H9 (cell line): Measurements from ENCODE around the gene VIT. TPM values are rescaled to one million over a fixed set of nuclear protein-coding genes. Genes with fewer than 3 reads are reported as not detected.

ENCODE experiments used
- DNase-seq: peaks from one replicate; pipeline ENCODE4 v3.0.0-alpha.2; 2017
- H2AFZ ChIP-seq: one replicate; pipeline ENCODE4 v1.6.1; 2013; ENCODE audit warnings: mild to moderate bottlenecking, low read length, control low read depth, moderate library complexity
- H2AK5ac ChIP-seq: 2 replicates; pipeline ENCODE4 v1.6.1; 2013; ENCODE audit warnings: low read length, control low read depth, mixed read lengths; ENCODE audit not compliant: insufficient read length
- H2BK120ac ChIP-seq: one replicate; pipeline ENCODE4 v1.6.1; 2013; ENCODE audit warnings: low read depth, mild to moderate bottlenecking, low read length, control low read depth, inconsistent platforms; ENCODE audit not compliant: poor library complexity, severe bottlenecking
- H2BK12ac ChIP-seq: 2 replicates; pipeline ENCODE4 v1.6.1; 2013; ENCODE audit warnings: low read length, control low read depth, mixed read lengths, low read depth; ENCODE audit not compliant: insufficient read length
- H2BK15ac ChIP-seq: 2 replicates; pipeline ENCODE4 v1.6.1; 2013; ENCODE audit warnings: low read depth, low read length, control low read depth
- H2BK20ac ChIP-seq: one replicate; pipeline ENCODE4 v1.6.1; 2013; ENCODE audit warnings: low read depth, mild to moderate bottlenecking, low read length, control low read depth, inconsistent platforms; ENCODE audit not compliant: poor library complexity, severe bottlenecking
- H2BK5ac ChIP-seq: 2 replicates; pipeline ENCODE4 v1.6.1; 2013; ENCODE audit warnings: low read length, control low read depth, mixed read lengths; ENCODE audit not compliant: insufficient read length
- H3K14ac ChIP-seq: 2 replicates; pipeline ENCODE4 v1.6.1; 2013; ENCODE audit warnings: low read length, control low read depth; ENCODE audit not compliant: insufficient read depth
- H3K18ac ChIP-seq: 2 replicates; pipeline ENCODE4 v1.6.1; 2013; ENCODE audit warnings: low read depth, mild to moderate bottlenecking, mixed read lengths, low read length, control low read depth; ENCODE audit not compliant: insufficient read length
- H3K23ac ChIP-seq: 2 replicates; pipeline ENCODE4 v1.6.1; 2013; ENCODE audit warnings: low read length, control low read depth, mixed read lengths, low read depth; ENCODE audit not compliant: insufficient read length
- H3K23me2 ChIP-seq: 2 replicates; pipeline ENCODE4 v1.6.1; 2013; ENCODE audit warnings: low read depth, mild to moderate bottlenecking, mixed read lengths, low read length, control low read depth; ENCODE audit not compliant: insufficient read length, poor library complexity, severe bottlenecking
- H3K27ac ChIP-seq: 2 replicates; pipeline ENCODE4 v1.5.1; 2013; ENCODE audit warnings: low read length, control low read depth, mixed read lengths, low read depth; ENCODE audit not compliant: insufficient read length
- H3K27me3 ChIP-seq: 2 replicates; pipeline ENCODE4 v1.6.1; 2013; ENCODE audit warnings: low read length, control low read depth, inconsistent platforms; ENCODE audit not compliant: insufficient read depth
- H3K4ac ChIP-seq: 2 replicates; pipeline ENCODE4 v1.6.1; 2013; ENCODE audit warnings: low read depth, mild to moderate bottlenecking, control low read depth, inconsistent platforms, low read length, moderate library complexity
- H3K4me1 ChIP-seq: 2 replicates; pipeline ENCODE4 v1.6.1; 2013; ENCODE audit warnings: low read length, control low read depth, inconsistent platforms; ENCODE audit not compliant: insufficient read depth
- H3K4me2 ChIP-seq: 2 replicates; pipeline ENCODE4 v1.6.1; 2013; ENCODE audit warnings: low read length, control low read depth, mixed read lengths; ENCODE audit not compliant: insufficient read length, insufficient read depth
- H3K56ac ChIP-seq: 2 replicates; pipeline ENCODE4 v1.6.1; 2013; ENCODE audit warnings: low read depth, mild to moderate bottlenecking, mixed read lengths, low read length, control low read depth; ENCODE audit not compliant: insufficient read length
- H3K79me1 ChIP-seq: 2 replicates; pipeline ENCODE4 v1.6.1; 2013; ENCODE audit warnings: low read depth, mild to moderate bottlenecking, moderate library complexity, low read length, control low read depth, inconsistent platforms; ENCODE audit not compliant: insufficient read depth, poor library complexity, severe bottlenecking
- H3K79me2 ChIP-seq: 2 replicates; pipeline ENCODE4 v1.6.1; 2013; ENCODE audit warnings: low read length, control low read depth, inconsistent platforms; ENCODE audit not compliant: insufficient read depth
- H3K9ac ChIP-seq: 2 replicates; pipeline ENCODE4 v1.6.1; 2013; ENCODE audit warnings: low read length, control low read depth, mixed read lengths; ENCODE audit not compliant: insufficient read length; ENCODE audit errors: extremely low read depth
- H3K9me3 ChIP-seq: one replicate; pipeline ENCODE4 v1.6.1; 2013; ENCODE audit warnings: low read depth, low read length, inconsistent platforms; ENCODE audit not compliant: control insufficient read depth
- H3T11ph ChIP-seq: one replicate; pipeline ENCODE4 v1.6.1; 2013; ENCODE audit warnings: mild to moderate bottlenecking, low read length, control low read depth, inconsistent platforms
- H4K20me1 ChIP-seq: one replicate; pipeline ENCODE4 v1.6.1; 2013; ENCODE audit not compliant: control insufficient read depth, insufficient read length, insufficient read depth
- H4K5ac ChIP-seq: 2 replicates; pipeline ENCODE4 v1.6.1; 2013; ENCODE audit warnings: low read depth, mild to moderate bottlenecking, mixed read lengths, low read length, control low read depth; ENCODE audit not compliant: insufficient read length
- H4K8ac ChIP-seq: replicated peaks from 2 replicates; pipeline ENCODE4 v1.6.1; 2013; ENCODE audit warnings: low read length, control low read depth, mixed read lengths, low read depth; ENCODE audit not compliant: insufficient read length
- H4K91ac ChIP-seq: 2 replicates; pipeline ENCODE4 v1.6.1; 2013; ENCODE audit warnings: low read depth, mild to moderate bottlenecking, moderate library complexity, mixed read lengths, low read length, control low read depth; ENCODE audit not compliant: insufficient read length
- H3K27ac Mint-ChIP-seq, 3 experiments: 2 replicates in 2 of 3; 3 replicates in 1 of 3; pipeline ENCODE4 v1.8.0; 2020 to 2021; ENCODE audit warnings: mixed read lengths in 3 of 3, mild to moderate bottlenecking in 1 of 3, moderate library complexity in 1 of 3
- H3K27me3 Mint-ChIP-seq: 2 replicates; pipeline ENCODE4 v1.8.0; 2021; ENCODE audit warnings: low read depth, mild to moderate bottlenecking, moderate library complexity, mixed read lengths
- H3K36me3 Mint-ChIP-seq, 3 experiments: 2 replicates in 2 of 3; 3 replicates in 1 of 3; pipeline ENCODE4 v1.8.0; 2020 to 2021; ENCODE audit warnings: low read depth in 3 of 3, mixed read lengths in 3 of 3; ENCODE audit not compliant: insufficient read depth in 1 of 3
- H3K4me1 Mint-ChIP-seq, 2 experiments: 2 replicates each; pipeline ENCODE4 v1.8.0; 2020; ENCODE audit warnings: mixed read lengths in 2 of 2
- H3K4me3 Mint-ChIP-seq, 2 experiments: 2 replicates in 1 of 2; 3 replicates in 1 of 2; pipeline ENCODE4 v1.8.0; 2020 to 2021; ENCODE audit warnings: mild to moderate bottlenecking in 2 of 2, mixed read lengths in 2 of 2, moderate library complexity in 1 of 2
- H3K9me3 Mint-ChIP-seq, 2 experiments: 2 replicates in 1 of 2; 3 replicates in 1 of 2; pipeline ENCODE4 v1.8.0; 2020; ENCODE audit warnings: mild to moderate bottlenecking in 2 of 2, mixed read lengths in 2 of 2, moderate library complexity in 1 of 2
- WGBS: extraction: QIAGEN DNeasy Blood & Tissue Kit; methylation state at CpG from one replicate; pipeline ENCODE4 v1.1.7; 2013; ENCODE audit warnings: missing lambda C conversion rate, low lambda C conversion rate, mixed read lengths; ENCODE audit not compliant: insufficient read length; ENCODE audit errors: extremely low coverage; 5-methylcytosine and 5-hydroxymethylcytosine counted together
- total RNA-seq: library from RNA; stranded (reverse); gene quantifications from 2 replicates; pipeline ENCODE4 v1.2.1, GENCODE V29; 2021
- TF ChIP-seq, protein P1 (sequence below): fragments of 200-600 bp; sonication (generic); conservative IDR thresholded peaks from 3 replicates; pipeline ENCODE4 v1.8.0; 2021; ENCODE audit warnings: antibody characterized with exemption, mild to moderate bottlenecking

VIT gene
- total RNA-seq, 1 experiment from 2014 or later, result 0.15 TPM

DNA sequence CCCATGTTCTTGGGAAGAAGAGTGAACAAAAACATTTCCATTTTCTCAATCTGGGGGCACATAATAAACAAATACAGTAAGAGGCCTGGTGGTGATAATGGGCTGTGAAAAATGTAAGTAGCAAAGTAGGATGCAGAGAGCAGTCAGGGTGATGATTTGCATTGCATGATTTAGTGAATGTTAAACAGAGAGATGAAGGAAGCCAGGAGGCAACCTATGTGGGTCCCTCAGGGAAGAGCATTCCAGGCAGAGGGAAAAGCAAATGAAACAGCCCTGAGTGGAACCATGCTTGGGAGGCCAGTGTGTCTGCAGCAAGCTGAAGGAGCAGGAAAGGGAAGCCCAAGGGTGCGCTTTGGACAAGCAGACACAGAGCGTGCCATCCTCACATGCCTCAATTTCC, 5.4 kb downstream of the VIT start:
- Histone ChIP-seq H3T11ph (no peak overlapping the region), H3K14ac (no peak overlapping the region), H2BK15ac (no peak overlapping the region), H2BK12ac (no peak overlapping the region), H3K27ac (no peak overlapping the region), H4K5ac (no peak overlapping the region), H2BK20ac (no peak overlapping the region), H3K4ac (no peak overlapping the region), H3K79me2 (no peaks in the 10 kb centered on the region), H2BK120ac (no peak overlapping the region), H2AK5ac (no peak overlapping the region), H3K23ac (no peak overlapping the region), H3K18ac (no peak overlapping the region), H3K4me2 (no peak overlapping the region), H3K79me1 (no peaks in the 10 kb centered on the region), H4K91ac (no peak overlapping the region), H3K27me3 (no peaks in the 10 kb centered on the region), H3K23me2 (no peaks in the 10 kb centered on the region), H2BK5ac (no peak overlapping the region), H3K4me1 (peaks cover 5% of the 10 kb centered on the region), H3K9ac (no peak overlapping the region), H3K56ac (no peak overlapping the region), H2AFZ (peak overlapping the region; percentile 78), H3K9me3 (no peaks in the 10 kb centered on the region), H4K20me1 (no peaks in the 10 kb centered on the region), H4K8ac (no peak overlapping the region)
- H3K4me1 Mint-ChIP-seq, result peaks cover 14 to 20% of the 10 kb centered on the region in 2 experiments
- no peak for DNase-seq
- no peaks in the 10 kb centered on the region for H3K27me3 Mint-ChIP-seq
- no peaks in the 10 kb centered on the region; a peak in 1 of 7 replicates for H3K36me3 Mint-ChIP-seq
- TF ChIP-seq, protein P1, sequence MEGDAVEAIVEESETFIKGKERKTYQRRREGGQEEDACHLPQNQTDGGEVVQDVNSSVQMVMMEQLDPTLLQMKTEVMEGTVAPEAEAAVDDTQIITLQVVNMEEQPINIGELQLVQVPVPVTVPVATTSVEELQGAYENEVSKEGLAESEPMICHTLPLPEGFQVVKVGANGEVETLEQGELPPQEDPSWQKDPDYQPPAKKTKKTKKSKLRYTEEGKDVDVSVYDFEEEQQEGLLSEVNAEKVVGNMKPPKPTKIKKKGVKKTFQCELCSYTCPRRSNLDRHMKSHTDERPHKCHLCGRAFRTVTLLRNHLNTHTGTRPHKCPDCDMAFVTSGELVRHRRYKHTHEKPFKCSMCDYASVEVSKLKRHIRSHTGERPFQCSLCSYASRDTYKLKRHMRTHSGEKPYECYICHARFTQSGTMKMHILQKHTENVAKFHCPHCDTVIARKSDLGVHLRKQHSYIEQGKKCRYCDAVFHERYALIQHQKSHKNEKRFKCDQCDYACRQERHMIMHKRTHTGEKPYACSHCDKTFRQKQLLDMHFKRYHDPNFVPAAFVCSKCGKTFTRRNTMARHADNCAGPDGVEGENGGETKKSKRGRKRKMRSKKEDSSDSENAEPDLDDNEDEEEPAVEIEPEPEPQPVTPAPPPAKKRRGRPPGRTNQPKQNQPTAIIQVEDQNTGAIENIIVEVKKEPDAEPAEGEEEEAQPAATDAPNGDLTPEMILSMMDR, result no peak
- no peak overlapping the region for H3K4me3 Mint-ChIP-seq
- H3K27ac Mint-ChIP-seq, result no peak overlapping the region; a peak in 2 of 7 replicates
- no CpG with 5 or more reads among the region's 2 CpGs for WGBS
- H3K9me3 Mint-ChIP-seq, result no peaks in the 10 kb centered on the region
